NCI-H1105 (cell line): ENCODE measurements around the gene ISG15.
"Not testable (repeated sequence)": the region's sequence is repeated elsewhere in the genome, so short reads cannot be mapped to it uniquely, and the experiment has no call there.

Experiments
- DNase-seq: peaks from one replicate; lab custom pipeline; 2025; lab: John Stamatoyannopoulos, UW

The ISG15 gene

DNA sequence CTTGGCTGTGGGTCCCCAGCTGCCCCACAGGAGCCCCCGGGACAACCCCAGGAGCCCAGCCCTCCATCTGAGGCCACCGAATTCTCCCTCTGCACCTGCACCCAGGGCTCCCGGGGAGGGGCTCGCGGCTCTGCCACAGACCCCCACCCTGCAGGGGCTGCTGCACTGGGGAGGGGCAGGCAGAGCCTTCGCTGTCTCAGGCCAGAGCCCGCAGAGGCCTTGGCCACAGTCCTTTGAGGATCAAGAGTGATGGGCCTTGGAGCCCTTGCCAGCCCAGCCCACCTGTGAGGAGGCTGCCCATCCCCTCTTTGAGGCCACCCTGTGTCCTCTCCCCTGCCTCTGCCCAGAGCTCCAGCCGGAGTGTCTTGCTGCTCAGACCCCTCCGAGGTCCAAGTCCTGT lies 37.9 kb upstream of the ISG15 start:
- no peak for DNase-seq

DNA sequence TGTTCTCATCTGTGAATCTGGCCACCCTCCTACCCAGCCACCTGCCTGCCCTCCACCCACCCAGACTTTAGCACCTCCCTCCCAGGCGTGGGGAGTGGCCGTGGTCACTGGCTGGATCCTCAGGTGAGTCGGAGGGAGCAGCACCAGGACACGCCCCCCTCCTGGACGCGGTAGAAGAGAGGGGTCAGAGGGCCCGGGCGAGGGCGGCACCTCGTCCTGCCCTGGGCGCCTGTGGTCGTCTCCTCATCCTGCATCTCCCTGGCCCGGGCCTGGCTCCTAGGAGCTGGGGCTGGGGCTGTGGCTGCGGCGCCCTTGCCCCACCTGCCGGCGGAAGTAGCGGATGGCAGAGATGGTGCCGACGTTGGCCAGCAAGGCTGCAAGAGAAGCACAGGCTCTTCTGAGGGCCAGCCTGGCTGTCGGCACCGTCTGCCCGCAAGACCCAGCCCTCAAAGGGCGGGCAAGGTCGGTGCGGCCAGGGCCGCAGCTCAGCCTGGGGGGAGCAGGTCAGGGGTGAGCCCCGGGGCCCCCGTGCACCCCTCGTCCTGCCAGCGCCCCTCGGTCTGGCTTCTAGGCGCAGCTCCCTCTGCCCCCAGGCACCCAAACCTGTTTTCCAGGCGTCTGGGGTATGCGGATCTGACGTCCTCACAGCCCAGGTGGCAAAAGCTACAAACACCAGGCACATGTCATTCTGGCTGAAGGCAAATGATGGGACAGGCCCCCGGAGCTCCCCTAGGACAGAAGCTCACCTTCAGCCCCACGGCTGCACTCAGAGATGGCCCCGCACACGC lies 37.2 kb upstream of the ISG15 start:
- peak; percentile 53 for DNase-seq

DNA sequence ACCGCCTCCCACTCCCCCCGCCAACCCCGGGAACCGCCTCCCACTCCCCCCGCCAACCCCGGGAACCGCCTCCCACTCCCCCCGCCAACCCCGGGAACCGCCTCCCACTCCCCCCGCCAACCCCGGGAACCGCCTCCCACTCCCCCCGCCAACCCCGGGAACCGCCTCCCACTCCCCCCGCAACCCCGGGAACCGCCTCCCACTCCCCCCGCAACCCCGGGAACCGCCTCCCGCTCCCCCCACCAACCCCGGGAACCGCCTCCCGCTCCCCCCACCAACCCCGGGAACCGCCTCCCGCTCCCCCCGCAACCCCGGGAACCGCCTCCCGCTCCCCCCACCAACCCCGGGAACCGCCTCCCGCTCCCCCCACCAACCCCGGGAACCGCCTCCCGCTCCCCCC lies 36.5 kb upstream of the ISG15 start:
- not testable (repeated sequence) for DNase-seq

DNA sequence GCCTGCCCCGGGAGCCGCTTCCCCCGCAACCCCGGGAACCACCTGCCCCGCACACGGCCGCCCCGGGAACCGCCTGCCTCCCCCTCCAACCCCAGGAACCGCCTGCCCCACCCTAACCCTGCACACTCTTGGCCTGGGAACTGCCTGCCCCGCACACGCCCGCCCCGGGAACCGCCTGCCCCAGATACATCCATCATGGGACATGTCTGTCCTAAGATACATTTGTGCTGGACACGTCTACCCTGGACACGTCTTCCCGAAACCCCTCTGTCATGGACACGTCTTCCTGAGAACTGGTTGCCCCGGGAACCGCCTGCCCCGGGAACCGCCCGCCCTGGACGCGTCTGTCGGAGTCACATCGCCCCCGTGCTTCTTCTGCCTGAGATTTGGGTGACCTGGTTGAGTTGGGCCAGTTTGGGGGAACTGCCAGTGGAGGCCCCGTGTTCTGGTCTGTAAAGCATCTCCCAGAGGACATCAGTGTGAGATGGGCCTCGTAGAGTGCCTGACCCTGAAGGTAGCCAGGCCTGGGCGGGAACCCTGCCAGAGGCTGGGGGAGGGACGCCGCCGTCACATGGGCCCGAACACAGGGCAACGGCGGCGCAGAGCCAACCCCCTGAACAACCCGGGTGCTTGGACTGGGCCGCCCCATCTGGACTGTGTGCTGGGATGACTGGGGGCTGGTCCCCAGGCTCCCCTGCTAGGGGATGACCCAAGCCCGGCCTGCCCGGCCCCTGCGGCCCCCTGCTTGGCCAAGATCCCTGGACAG lies 35.0 kb upstream of the ISG15 start:
- DNase-seq = no peak

DNA sequence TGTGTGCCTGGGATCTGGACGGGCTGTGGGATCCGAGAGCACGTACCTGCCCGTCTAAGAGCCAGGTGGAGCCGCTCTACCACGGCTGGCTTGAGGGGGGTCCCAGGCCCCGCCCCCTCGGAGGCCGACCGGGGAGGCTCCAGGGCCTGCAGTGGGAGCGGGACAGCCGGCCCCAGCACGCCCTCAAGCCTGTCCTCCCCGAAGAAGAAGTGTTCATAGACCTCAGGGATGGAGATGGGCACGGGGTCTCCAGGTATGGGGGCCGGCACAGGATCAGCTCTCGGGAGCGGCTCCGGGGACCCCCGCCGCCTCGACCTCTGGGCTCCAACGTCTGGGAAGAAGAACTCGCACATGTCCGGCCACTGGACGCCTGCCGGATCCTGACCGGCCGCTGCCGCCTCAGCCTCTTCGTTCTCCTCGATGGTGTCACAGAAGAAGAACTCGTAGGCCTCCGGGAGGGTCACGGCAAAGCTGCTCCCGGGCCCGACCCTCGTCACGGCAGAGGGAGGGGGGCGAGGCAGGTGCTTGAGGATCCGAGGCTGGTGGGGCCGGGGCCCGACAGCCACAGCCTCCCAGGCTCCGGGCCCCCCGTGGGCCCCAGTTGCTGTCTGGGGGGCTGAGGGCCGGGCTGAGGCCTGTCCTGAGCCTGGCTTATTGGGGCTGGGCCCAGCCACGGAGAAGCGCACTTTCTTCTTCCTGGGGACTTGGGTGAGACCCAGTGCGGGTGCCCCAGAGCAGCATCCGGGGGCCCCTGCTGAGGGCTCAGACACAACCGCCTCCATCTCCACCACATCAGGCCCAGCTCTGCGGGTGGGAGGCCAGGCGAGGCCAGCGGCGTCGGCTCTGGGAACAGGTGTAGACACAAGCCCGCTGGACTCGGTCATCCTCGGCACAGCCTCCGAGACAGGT lies 34.2 kb upstream of the ISG15 start:
- DNase-seq = no peak

DNA sequence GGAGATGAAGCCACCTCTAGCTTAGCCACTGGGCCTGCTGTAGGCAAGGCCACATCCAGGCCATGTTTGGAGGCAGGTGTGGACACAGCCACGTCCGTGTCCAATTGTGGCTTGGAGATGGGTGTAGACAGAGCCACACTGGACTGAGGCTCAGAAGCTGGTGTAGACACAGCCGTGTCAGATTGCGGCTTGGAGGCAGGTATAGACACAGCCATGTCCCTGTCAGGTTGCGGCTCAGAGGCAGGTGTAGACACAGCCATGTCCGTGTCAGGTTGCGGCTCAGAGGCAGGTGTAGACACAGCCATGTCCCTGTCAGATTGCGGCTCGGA lies 33.6 kb upstream of the ISG15 start:
- DNase-seq = no peak

DNA sequence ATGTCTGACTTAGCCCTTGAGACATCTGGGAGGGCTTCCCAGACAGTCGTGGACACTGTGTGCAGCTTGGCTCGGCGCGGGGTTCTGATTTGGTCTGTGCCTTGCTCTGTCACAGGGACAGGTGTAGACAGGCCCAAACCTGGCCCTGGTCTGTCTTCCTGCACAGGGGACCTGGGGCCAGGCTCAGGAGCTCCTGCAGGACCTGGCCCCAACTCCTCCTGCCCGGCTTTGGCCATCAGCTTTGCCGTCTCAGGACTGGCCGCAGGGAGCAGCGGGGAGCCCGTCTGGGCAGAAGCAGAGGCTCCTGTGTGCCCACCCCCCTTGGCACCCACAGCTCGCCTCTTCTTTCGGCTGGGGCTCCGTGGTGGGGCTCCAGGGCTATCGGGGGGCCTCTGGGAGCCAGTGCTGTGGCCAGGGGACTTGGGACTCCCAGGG lies 33.1 kb upstream of the ISG15 start:
- DNase-seq = no peak

DNA sequence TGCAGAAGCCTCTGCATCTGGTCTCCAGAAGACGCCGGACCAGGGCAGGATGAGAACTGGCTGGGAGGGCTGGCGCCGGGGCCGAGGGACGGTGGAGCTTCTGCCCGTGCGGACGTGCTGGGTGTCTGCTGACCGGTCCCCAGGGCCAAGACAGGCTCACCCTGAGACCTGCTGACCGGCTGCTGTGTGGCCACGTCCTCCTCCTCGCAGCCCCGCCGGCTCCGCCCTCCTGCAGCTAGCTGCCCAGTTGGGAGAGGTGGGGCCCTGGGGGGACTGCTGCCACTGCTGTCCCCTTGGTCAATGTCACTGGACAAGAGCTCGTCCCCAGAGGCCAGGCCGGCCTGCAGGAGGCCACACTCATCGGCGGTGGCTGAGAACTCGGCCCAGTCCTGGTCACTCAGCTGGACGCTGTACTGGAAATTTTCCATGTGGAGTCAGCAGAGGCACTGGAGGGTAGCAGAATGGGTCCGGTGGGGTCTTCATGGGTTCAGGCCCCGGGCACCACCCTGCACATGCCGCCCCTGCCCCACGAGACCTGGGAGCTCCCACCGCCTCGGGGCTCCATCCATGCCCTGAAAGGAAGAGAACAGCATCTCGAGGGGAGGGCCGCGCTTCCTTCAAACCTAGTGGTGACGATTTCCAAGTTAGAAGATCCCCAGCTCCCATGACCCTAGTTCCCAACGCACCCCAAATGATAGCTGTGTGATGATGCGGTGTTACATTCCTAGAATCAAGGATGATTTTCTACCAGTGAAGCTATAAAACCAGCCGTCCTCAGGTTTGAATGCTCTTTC lies 32.5 kb upstream of the ISG15 start:
- no peak for DNase-seq

DNA sequence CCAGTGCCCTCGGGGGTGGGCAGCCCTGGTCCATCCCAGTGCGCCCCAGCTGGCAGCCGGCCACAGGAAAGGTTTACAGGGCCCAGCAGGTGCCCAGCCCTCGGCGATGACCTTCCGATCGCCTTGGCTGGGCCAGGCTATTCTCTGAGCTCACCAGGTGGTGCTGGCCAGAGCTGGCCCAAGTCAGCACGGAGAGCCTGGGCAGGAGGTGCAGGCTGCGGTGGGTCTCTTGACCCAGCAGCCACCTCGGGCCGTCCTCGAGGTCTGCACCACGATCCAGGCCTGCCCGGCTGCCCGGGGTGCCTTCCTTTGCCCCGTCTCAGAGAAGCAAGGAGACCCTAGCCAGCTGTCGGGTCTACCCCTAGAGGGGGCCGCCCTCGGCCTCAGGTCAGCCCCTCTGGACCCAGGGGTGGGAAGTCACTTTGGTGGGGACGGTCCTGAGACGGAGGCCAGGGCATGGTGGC lies 31.8 kb upstream of the ISG15 start:
- DNase-seq = no peak

DNA sequence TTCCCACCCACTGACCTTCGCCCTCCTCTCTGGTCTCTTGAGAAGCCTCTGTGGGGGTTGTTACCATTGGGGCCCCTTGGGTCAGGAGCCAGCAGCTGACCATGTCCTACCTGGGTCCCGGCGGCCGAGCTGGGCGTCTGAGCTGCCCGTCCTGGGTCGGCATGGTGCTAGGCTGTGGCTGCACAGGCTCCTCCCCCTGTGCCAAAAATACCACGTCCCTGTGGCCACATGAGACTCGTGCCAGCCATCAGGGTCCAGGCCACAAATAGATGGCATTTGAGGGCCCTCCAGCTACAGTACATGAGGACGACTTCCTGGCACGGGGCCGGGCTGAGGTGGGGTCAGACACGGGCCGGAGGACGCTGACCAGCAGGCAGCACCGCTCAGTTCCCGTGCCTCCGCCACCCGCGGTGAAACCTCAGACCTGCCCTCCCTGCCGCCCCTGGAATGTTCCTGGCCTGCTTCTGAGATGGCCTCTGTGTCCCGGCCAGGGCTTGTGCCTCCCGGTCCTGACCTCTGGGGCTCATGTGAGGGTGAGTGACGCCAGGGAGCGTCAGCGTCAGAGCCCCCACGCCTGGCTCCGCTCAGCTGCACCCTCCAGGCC lies 31.2 kb upstream of the ISG15 start, which contains the start of gene PERM1:
Gene PERM1, minus strand, starts transcription at position 139 of the 604 bp plus-strand sequence. CDS start 1,064 bp downstream, outside the sequence.
- DNase-seq = no peak

DNA sequence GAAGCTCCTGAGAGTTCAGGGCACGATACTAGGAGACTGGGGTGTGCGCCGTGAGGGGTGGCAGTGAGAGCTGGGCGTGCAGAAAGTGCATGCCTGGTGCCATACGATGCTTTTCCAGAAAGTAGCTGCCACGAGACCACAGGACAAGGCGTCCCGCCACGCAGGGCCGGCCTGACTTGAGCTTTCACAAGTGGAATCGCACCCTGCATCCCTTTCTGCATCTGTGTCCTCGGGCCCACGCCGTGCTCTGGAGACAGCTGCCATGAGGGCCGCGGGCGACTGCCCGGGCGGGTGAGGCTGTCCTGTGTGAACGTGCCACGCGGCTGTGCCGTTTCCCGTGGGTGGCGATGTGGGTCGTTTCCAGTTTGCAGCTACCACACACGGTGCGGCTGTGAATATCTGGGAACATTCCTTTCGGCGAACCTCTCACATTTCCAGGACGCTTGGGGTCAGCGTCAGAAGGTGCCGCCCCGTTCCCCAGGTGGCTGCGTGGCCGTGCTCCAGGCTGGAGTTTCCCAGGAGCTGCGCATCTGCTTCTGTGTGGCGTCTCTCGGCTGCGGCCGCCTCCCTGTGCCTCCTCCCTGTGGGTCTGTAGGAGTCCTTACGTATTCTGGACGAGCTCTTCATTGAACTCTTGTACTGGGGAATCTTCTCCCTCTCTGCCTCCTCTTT lies 30.4 kb upstream of the ISG15 start:
- no peak for DNase-seq

DNA sequence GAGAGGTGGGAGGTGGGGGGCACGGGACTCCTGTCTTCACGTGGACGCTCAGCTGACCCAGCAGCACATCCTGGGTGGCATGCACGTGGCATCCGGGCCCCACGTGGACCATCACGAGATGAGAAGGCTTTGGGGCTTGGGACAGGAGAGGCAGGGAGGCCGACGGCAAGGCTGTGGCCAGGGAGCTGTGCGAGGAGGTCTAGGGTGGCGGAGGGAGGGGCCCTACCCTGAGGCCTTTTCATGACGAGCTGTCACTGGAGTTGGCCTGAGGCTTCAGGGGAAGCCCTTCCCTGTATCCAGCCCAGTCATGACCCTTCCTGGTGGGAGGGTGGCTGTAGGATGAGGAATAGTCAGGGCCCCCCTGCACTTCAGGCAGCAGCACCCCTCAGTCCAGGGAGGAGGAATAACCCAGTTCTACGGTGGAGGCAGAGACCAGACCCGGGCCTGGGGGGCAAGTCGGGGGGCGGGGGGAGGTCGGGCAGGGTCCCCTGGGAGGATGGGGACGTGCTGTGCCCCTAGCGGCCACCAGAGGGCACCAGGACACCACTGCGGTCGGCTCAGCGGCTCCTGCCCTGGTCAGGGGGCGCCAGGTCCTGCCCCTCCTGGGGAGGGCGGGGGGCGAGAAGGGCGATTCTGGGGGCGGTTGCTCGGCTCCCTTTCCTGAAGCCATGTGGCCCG lies 29.4 kb upstream of the ISG15 start:
- no peak for DNase-seq

DNA sequence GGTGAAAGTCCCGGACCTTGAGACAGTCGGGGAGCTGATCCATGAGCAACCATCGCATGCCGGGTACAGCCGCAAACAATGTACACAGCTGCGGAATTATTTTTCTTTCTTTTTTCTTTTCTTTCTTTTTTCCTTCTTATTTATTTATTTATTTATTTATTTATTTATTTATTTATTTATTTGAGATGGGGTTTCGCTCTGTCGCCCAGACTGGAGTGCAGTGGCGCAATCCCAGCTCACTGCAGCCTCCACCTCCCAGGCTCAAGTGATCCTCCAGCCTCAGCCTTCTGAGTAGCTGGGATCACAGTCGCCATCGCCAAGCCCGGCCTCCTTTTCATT lies 28.9 kb upstream of the ISG15 start:
- no peak for DNase-seq

DNA sequence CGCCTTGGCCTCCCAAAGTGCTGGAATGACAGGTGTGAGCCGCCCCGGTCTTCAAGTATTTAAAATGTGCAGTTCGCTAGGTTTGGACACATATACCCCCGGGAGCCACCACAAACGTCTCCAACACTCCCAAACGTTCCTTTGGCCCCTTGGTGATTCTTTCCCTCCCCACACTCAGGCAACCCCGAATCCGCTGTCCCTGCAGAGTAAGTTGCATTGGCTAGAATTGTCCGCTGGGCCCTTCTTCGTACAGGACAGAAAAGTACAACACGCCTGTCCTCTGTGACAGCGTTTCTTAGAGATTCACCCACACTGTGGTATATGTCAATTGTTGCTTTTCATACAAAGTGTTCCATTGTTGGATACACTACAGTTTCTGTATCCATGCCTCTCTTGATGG lies 28.2 kb upstream of the ISG15 start:
- DNase-seq = no peak

DNA sequence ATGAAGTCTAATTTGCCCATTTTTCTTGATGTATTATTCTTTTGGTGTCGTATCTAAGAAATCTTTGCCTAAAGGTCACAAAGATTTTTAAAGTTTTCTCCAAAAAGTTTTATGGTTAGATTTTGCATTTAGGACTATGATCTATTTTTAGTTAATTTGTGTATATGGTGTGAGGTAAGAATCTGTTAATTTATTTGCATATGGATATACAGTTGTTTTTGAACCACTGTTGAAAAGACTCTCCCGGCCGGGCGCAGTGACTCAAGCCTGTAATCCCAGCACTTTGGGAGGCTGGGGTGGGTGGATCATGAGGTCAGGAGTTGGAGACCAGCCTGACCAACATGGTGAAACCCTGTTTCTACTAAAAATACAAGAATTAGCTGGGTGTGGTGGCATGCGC lies 25.2 kb upstream of the ISG15 start:
- not testable (repeated sequence) for DNase-seq

DNA sequence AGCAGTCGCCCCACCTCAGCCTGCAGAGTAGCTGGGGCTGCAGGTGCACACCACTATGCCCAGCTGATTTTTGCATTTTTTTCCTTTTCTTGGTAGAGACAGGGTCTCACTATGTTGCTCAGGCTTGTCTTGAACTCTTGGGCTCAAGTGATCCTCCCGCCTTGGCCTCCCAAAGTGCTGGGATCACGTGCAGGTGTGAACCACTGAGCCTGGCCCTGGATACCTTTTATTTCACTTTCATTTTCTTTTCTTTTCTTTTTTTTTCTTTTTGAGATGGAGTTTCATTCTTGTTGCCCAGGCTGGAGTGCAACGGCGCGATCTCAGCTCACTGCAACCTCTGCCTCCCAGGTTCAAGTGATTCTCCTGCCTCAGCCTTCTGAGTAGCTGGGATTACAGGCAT lies 22.0 kb upstream of the ISG15 start:
- DNase-seq = not testable (repeated sequence)

DNA sequence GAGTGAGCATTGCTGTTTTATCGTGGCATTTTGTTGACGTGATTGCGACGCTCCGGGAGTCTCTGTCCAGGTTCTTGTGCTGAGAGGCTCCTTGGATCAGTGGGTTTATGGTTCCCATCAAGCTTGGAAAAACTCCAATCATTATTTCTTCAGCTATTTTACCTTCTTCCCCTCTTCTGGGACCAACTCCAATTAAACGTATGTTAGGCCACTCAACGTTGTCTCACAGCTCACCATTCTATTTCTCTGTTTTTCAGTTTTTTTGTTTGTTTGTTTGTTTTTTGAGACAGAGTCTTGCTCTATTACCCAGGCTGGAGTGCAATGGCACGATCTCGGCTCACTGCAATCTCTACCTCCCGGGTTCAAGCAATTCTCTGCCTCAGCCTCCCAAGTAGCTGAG lies 21.4 kb upstream of the ISG15 start:
- DNase-seq = no peak

DNA sequence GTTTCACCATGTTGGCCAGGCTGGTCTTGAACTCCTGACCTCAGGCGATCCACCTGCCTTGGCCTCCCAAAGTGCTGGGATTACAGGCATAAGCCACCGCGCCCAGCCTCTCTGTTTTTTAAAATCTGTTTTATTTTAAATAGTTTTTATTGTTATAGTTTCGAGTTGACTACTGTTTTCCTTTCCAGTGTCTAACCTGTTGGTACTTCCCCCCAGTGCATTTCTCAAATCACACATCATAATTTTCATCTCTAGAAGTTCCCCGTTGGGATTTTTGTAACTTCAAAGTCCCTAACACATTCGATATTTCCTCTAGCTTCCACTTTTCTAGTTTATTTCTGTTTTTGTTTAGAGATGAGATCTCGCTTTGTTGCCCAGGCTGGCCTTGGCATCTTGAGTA lies 20.9 kb upstream of the ISG15 start:
- DNase-seq = no peak

DNA sequence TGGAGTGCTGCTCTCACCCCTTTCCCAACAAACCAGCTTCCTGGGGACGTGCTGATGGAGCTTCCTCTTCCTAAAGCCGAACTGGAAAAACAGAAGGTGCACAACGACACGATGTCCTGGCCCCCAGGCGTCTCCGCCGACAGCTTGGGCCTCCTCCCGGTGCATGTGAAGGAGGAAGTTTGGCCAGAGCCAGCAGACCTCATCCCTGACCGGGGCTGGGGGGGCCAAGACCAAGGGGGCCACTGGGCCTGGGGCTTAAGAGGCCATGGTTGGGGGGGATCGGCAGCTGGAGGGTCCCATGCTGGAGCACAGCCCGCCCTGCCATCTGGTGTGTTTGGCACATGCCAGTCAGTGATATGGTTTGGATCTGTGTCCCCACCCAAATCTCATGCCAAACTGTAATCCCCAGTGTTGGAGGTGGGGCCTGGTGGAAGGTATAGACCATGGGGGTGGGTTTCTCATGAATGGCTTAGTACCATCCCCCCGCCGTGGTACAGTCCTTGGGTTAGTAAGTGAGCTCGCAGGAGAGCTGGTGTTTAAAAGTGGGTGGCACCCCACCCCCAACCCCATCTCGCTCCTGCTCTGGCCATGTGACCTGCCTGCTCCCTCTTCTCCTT lies 19.8 kb upstream of the ISG15 start:
- no peak for DNase-seq

DNA sequence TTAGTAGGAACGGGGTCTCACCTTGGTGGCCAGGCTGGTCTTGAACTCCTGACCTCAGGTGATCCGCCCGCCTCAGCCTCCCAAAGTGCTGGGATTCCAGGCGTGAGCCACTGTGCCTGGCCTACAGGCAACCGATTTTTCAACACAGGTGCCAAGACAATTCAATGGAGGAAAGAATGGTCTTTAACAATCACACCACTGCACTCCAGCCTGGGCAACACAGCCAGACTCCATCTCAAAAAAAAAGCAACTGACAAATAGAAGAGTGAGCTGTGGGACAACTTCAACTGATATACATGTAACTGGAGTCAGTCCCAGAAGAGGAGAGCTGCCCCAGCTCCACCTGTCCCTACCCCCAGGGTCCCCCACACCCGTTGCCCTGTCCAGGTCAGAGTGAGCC lies 18.8 kb upstream of the ISG15 start:
- DNase-seq = not testable (repeated sequence)
